Cardiac muscle cell (in vitro differentiated cells and primary cell): ENCODE data around the gene SND1. TPM values are rescaled to one million over a fixed set of nuclear protein-coding genes. Genes with fewer than 3 reads are reported as not detected.
A peak's percentile ranks its signal among the peaks of the same experiment; 100 is the strongest.

Source experiments
- DNase-seq, 2 donors: peaks; one replicate each; pipeline versions ENCODE4 v3.0.0 to v3.0.0-alpha.2; 2010 to 2017; ENCODE audit warnings: low read depth in 1 of 2, low spot score in 1 of 2
- H3K27ac ChIP-seq: fragments of 200-600 bp; sonication (generic); 2 replicates; pipeline ENCODE4 v1.5.1; 2016
- H3K27me3 ChIP-seq: fragments of 200-600 bp; sonication (generic); 2 replicates; pipeline ENCODE4 v1.6.0; 2016; ENCODE audit warnings: control low read depth
- H3K36me3 ChIP-seq: fragments of 200-600 bp; sonication (generic); 2 replicates; pipeline ENCODE4 v1.5.1; 2016; ENCODE audit warnings: control low read depth
- H3K4me1 ChIP-seq: fragments of 200-600 bp; sonication (generic); 2 replicates; pipeline ENCODE4 v1.8.1; 2017; ENCODE audit warnings: low read depth, mild to moderate bottlenecking, mixed run types
- H3K4me3 ChIP-seq: fragments of 200-600 bp; sonication (generic); 2 replicates; pipeline ENCODE4 v1.5.1; 2016; ENCODE audit warnings: mild to moderate bottlenecking
- H3K9me3 ChIP-seq: fragments of 200-600 bp; sonication (generic); 2 replicates; pipeline ENCODE4 v1.5.1; 2017; ENCODE audit warnings: low read depth, mild to moderate bottlenecking, control low read depth
- polyA plus RNA-seq: library from polyadenylated mRNA; unstranded; fragments of >200 nt; fragmentation: Nextera tagmentation; extraction: Ambion mirVana; gene quantifications from 2 replicates; pipeline ENCODE4 v1.2.1, GENCODE V29; 2016
- total RNA-seq: library from RNA; depleted of rRNA; stranded (reverse); fragments of >200 nt; gene quantifications from 2 replicates; pipeline ENCODE4 v1.2.3, GENCODE V29; 2016
- TF ChIP-seq, protein P1 (sequence below): IDR thresholded peaks from 2 replicates; pipeline ENCODE4 v1.5.1; 2012; ENCODE audit warnings: low read depth, mild to moderate bottlenecking, low read length

The SND1 gene
- total and polyA plus RNA-seq, 2 experiments from 2014 or later = 114 to 172 TPM

DNA sequence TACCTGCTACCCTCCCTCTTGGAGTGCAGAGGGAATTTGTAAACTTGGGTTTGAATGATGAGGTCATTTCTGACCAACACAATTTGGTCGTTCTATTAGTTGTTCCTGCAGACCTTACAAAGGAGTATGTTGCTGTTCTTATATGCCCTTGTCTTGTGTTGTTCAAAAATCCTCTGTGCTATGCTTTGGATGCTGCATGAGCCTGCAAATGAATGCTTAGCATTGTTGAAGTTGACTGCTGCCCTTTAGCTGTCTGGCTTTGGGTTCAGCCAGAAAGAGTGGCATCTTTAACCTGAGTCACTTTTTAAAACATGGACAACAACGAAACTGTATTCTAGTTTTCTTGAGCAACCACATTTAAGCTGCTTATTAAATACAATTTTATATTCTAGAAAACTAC, 80.3 kb downstream of the SND1 start:
- H3K27ac ChIP-seq = no peak overlapping the region
- H3K27me3 ChIP-seq = no peaks in the 10 kb centered on the region
- no peak for DNase-seq
- H3K9me3 ChIP-seq = no peaks in the 10 kb centered on the region
- TF ChIP-seq, protein P1, sequence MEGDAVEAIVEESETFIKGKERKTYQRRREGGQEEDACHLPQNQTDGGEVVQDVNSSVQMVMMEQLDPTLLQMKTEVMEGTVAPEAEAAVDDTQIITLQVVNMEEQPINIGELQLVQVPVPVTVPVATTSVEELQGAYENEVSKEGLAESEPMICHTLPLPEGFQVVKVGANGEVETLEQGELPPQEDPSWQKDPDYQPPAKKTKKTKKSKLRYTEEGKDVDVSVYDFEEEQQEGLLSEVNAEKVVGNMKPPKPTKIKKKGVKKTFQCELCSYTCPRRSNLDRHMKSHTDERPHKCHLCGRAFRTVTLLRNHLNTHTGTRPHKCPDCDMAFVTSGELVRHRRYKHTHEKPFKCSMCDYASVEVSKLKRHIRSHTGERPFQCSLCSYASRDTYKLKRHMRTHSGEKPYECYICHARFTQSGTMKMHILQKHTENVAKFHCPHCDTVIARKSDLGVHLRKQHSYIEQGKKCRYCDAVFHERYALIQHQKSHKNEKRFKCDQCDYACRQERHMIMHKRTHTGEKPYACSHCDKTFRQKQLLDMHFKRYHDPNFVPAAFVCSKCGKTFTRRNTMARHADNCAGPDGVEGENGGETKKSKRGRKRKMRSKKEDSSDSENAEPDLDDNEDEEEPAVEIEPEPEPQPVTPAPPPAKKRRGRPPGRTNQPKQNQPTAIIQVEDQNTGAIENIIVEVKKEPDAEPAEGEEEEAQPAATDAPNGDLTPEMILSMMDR = no peak
- peaks cover 14% of the 10 kb centered on the region for H3K4me1 ChIP-seq
- H3K4me3 ChIP-seq = no peak overlapping the region
- no peaks in the 10 kb centered on the region for H3K36me3 ChIP-seq

DNA sequence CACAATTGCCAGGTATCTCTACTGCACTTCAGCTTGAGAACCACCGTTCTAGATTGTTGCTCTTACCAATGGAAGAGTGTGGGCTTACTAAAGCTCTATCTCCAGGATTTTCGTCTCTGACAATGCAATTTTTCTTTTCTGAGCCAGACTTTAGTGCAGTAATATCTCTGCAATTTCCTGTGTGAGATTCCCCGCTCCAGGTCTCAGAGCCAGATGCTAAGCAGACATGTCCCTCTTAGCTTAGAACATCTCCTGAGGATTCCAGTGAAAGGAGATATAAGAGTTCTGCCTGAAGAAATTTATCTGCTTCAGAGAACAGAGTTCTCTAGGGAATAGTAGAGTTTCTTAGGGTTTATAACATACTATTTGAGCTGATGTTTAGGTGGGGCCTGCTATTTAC, 82.0 kb downstream of the SND1 start:
- no peak overlapping the region for H3K4me3 ChIP-seq
- TF ChIP-seq, protein P1 = no peak
- H3K36me3 ChIP-seq = no peaks in the 10 kb centered on the region
- no peaks in the 10 kb centered on the region for H3K9me3 ChIP-seq
- H3K27ac ChIP-seq = no peak overlapping the region
- H3K27me3 ChIP-seq = no peaks in the 10 kb centered on the region
- peaks cover 7% of the 10 kb centered on the region for H3K4me1 ChIP-seq
- DNase-seq = peak in 1 of 2 donors; percentile 60

DNA sequence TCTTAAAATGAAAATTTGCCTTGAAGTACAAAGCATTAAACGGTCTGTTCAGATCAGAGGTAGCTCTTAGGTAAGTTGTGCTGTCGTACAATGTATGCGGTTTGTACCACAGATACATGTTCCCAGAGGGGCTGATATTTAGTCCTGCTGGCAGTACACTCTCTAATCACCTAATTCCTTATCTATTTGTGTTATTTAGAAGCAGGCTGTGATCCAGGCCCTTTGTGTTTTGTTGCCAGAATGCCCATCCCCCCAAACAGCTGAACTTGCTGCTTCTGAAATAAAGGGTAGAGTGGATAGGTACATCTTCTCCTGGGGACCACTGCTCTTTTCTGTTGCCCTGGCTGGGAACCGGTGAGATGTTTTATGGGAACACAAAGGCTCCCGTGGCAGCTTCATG, 84.5 kb downstream of the SND1 start:
- H3K27ac ChIP-seq = no peak overlapping the region
- no peaks in the 10 kb centered on the region for H3K36me3 ChIP-seq

DNA sequence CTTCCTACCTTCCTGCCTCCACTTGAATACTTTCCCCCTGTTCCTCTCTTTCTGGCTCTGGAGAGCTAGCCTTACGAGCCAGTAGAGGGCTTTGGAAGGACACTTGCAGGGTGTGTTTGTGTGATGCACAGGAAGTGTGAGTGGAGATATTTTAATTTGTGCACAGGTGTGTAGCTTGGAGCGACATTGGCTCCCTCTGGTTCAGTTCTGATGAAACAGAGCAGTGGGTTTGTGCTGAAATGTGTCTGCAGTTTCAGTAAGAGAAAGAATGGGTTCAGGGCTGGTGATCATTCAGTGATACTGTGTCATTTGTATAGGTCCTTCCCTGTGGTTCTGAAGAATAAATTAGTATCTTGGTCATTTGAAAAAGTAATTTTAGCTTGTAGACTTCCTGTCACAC, 86.9 kb downstream of the SND1 start:
- H3K27me3 ChIP-seq = no peaks in the 10 kb centered on the region
- H3K27ac ChIP-seq = no peak overlapping the region
- H3K4me1 ChIP-seq = peaks cover 12% of the 10 kb centered on the region
- TF ChIP-seq, protein P1 = no peak
- H3K9me3 ChIP-seq = no peaks in the 10 kb centered on the region
- no peak overlapping the region for H3K4me3 ChIP-seq
- no peaks in the 10 kb centered on the region for H3K36me3 ChIP-seq
- no peak for DNase-seq

More for the DNA sequence above, 84.5 kb downstream of the SND1 start:
- TF ChIP-seq, protein P1 = no peak
- Histone ChIP-seq H3K4me3 (no peak overlapping the region), H3K4me1 (peaks cover 7% of the 10 kb centered on the region), H3K9me3 (no peaks in the 10 kb centered on the region), H3K27me3 (no peaks in the 10 kb centered on the region)
- no peak for DNase-seq

DNA sequence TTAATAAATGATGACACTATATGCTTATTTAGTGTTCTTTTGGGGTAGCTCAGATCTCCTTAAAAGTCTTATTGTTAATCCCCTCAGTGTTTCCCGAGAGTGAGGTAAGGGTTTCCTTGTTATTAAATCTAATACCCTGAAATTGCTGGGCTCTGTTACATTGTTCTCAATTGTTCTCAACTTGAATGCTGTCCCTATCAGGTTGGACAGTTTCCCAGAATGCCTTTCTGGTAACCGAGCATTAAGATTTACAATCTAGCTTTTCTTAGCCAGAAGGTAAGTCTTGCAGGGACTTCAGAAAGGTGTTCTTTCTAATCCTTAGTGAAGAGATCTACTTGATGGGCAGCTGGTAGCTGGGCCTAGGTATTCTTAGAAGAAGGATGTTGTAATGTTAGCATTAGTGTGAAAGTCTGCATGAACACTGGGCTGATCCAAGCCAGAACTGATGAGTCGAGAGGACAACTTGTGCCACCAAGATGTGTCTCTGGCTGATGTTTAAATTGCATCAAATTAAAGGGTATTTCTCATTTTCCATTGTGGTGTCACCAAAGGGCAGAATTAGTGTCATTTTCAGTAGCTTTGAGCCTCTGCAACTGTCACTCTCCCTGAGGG, 89.9 kb downstream of the SND1 start:
- Histone ChIP-seq H3K27me3 (no peaks in the 10 kb centered on the region), H3K4me3 (no peak overlapping the region), H3K36me3 (no peaks in the 10 kb centered on the region), H3K9me3 (no peaks in the 10 kb centered on the region), H3K4me1 (peaks cover 8% of the 10 kb centered on the region), H3K27ac (no peak overlapping the region)
- DNase-seq = no peak
- TF ChIP-seq, protein P1 = no peak
